Upper lobe of left lung (tissue), 4 donors: ENCODE results near the gene BMS1.

ENCODE experiments used
- EP300 ChIP-seq, 4 donors: sonication (generic); formaldehyde crosslinking; IDR thresholded peaks; one replicate each; pipeline ENCODE4 v1.5.1; 2017; ENCODE audit warnings: antibody characterized with exemption in 4 of 4, control low read depth in 2 of 4
- POLR2A ChIP-seq, 4 donors: fragments of 450-650 bp; IDR thresholded peaks; one replicate each; pipeline ENCODE4 v1.5.1; 2016 to 2017; ENCODE audit warnings: antibody characterized with exemption in 4 of 4, mild to moderate bottlenecking in 2 of 4
- TF ChIP-seq, protein P1 (sequence below), 6 experiments: fragments of 450-650 bp in 4 of 6; fragments of 200-600 bp in 2 of 6; sonication (generic) in 2 of 6; IDR thresholded peaks; one replicate each; pipeline ENCODE4 v1.5.1; 2016 to 2019; ENCODE audit warnings: antibody characterized with exemption in 6 of 6

DNA sequence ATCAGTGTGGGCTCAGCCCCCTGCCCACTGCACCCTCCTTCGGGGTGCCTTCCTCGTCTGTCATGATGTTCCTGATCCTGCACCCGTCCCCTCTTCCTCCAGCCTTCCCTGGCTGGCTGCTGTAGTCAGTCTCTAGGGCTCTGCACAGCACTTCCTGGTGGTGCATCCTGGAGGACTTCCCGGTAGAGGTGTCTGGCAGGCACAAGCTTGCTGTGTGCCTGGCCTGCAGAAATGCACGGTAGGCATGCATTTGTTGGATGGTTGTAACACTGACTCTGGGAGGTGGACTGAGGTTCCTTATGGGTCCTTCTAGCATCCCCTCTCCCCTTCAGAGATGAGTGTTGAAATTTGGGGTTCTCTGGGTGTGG lies 92.8 kb downstream of the BMS1 start:
- TF ChIP-seq, protein P1, sequence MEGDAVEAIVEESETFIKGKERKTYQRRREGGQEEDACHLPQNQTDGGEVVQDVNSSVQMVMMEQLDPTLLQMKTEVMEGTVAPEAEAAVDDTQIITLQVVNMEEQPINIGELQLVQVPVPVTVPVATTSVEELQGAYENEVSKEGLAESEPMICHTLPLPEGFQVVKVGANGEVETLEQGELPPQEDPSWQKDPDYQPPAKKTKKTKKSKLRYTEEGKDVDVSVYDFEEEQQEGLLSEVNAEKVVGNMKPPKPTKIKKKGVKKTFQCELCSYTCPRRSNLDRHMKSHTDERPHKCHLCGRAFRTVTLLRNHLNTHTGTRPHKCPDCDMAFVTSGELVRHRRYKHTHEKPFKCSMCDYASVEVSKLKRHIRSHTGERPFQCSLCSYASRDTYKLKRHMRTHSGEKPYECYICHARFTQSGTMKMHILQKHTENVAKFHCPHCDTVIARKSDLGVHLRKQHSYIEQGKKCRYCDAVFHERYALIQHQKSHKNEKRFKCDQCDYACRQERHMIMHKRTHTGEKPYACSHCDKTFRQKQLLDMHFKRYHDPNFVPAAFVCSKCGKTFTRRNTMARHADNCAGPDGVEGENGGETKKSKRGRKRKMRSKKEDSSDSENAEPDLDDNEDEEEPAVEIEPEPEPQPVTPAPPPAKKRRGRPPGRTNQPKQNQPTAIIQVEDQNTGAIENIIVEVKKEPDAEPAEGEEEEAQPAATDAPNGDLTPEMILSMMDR (IDR thresholded peaks at IDR 0.05), result no peak
- TF ChIP-seq POLR2A (IDR thresholded peaks at IDR 0.05), result no peak
- TF ChIP-seq EP300 (IDR thresholded peaks at IDR 0.05), result no peak
